ENCODE results near the gene DNAAF8.

DNA sequence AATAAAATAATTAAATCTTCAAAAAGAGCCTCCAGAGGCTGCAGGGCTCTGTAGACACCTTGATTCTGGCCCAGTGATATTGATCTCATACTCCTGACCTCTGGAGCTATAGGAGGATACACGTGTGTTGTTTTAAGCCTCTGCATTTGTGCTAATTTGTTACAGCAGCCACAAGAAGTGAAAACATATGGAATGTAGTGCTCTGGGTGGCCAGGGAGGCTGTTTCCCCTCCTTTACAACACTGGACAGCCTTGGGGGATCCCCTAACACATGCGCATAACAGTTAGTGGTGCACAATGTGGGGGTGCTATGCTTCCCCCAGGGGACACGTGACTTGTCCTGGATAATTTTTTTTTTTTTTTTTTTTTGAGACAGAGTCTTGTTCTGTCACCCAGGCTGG, 37.3 kb downstream of the DNAAF8 start:
- TF ChIP-seq, protein P1, sequence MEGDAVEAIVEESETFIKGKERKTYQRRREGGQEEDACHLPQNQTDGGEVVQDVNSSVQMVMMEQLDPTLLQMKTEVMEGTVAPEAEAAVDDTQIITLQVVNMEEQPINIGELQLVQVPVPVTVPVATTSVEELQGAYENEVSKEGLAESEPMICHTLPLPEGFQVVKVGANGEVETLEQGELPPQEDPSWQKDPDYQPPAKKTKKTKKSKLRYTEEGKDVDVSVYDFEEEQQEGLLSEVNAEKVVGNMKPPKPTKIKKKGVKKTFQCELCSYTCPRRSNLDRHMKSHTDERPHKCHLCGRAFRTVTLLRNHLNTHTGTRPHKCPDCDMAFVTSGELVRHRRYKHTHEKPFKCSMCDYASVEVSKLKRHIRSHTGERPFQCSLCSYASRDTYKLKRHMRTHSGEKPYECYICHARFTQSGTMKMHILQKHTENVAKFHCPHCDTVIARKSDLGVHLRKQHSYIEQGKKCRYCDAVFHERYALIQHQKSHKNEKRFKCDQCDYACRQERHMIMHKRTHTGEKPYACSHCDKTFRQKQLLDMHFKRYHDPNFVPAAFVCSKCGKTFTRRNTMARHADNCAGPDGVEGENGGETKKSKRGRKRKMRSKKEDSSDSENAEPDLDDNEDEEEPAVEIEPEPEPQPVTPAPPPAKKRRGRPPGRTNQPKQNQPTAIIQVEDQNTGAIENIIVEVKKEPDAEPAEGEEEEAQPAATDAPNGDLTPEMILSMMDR (IDR thresholded peaks at IDR 0.05), result no peak
- no peak for TF ChIP-seq POLR2A (IDR thresholded peaks at IDR 0.05)
- no peak for TF ChIP-seq POLR2AphosphoS5 (IDR thresholded peaks at IDR 0.05)
- TF ChIP-seq EP300 (IDR thresholded peaks at IDR 0.05), result no peak
